Fibroblast of lung (primary cell): Measurements from ENCODE around the gene SV2A. TPM values are rescaled to one million over a fixed set of nuclear protein-coding genes. Genes with fewer than 3 reads are reported as not detected.

Source experiments
- DNase-seq, 2 donors: peaks; one replicate each; pipeline versions ENCODE4 v3.0.0 to v3.0.0-alpha.2; 2010; ENCODE audit warnings: low read depth in 2 of 2
- H2AFZ ChIP-seq: 2 replicates; pipeline ENCODE4 v1.5.1; 2012; ENCODE audit warnings: low read length, control low read depth, inconsistent platforms
- H3K27ac ChIP-seq: 2 replicates; pipeline ENCODE4 v1.5.1; 2011; ENCODE audit warnings: low read length, control low read depth; ENCODE audit not compliant: insufficient read depth
- H3K27me3 ChIP-seq: 2 replicates; pipeline ENCODE4 v1.5.1; 2011; ENCODE audit warnings: mild to moderate bottlenecking, low read length; ENCODE audit not compliant: control insufficient read depth, insufficient read depth
- H3K36me3 ChIP-seq: 2 replicates; pipeline ENCODE4 v1.5.1; 2011; ENCODE audit warnings: low read length; ENCODE audit not compliant: control insufficient read depth, insufficient read depth
- H3K4me1 ChIP-seq: 2 replicates; pipeline ENCODE4 v1.5.1; 2011; ENCODE audit warnings: low read length; ENCODE audit not compliant: control insufficient read depth, insufficient read depth; ENCODE audit errors: extremely low read depth
- H3K4me2 ChIP-seq: 2 replicates; pipeline ENCODE4 v1.5.1; 2011; ENCODE audit warnings: low read length, control low read depth; ENCODE audit not compliant: insufficient read depth; ENCODE audit errors: extremely low read depth
- H3K4me3 ChIP-seq, 4 experiments: fragments of 200-600 bp in 1 of 4; sonication (generic) in 1 of 4; replicated peaks in 1 of 4; 2 replicates each; pipeline ENCODE4 v1.5.1; 2011 to 2016; ENCODE audit warnings: low read length in 4 of 4, low read depth in 3 of 4, mild to moderate bottlenecking in 3 of 4, control low read depth in 2 of 4, inconsistent platforms in 1 of 4, mixed read lengths in 1 of 4; ENCODE audit not compliant: insufficient read depth in 1 of 4; ENCODE audit errors: control extremely low read depth in 1 of 4
- H3K79me2 ChIP-seq: 2 replicates; pipeline ENCODE4 v1.5.1; 2012; ENCODE audit warnings: mild to moderate bottlenecking, low read length, inconsistent platforms; ENCODE audit not compliant: control insufficient read depth, insufficient read depth
- H3K9ac ChIP-seq: 2 replicates; pipeline ENCODE4 v1.5.1; 2011; ENCODE audit warnings: mild to moderate bottlenecking, low read length, control low read depth; ENCODE audit not compliant: insufficient read depth
- H3K9me3 ChIP-seq: 2 replicates; pipeline ENCODE4 v1.5.1; 2012; ENCODE audit warnings: low read depth, low read length; ENCODE audit not compliant: control insufficient read depth, insufficient read depth
- H4K20me1 ChIP-seq: 2 replicates; pipeline ENCODE4 v1.5.1; 2011; ENCODE audit warnings: low read length; ENCODE audit not compliant: control insufficient read depth, insufficient read depth; ENCODE audit errors: extremely low read depth
- CTCF ChIP-seq, 2 donors: IDR thresholded peaks in 1 of 2; conservative IDR thresholded peaks in 1 of 2; 1 replicate in 1 of 2; 2 replicates in 1 of 2; pipeline ENCODE4 v1.5.1; 2011 to 2012; ENCODE audit warnings: low read length in 2 of 2, control low read depth in 1 of 2, inconsistent platforms in 1 of 2, low read depth in 1 of 2, mild to moderate bottlenecking in 1 of 2
- EZH2 ChIP-seq: IDR thresholded peaks from 2 replicates; pipeline ENCODE4 v1.5.1; 2012; ENCODE audit warnings: low read length, control low read depth, mild to moderate bottlenecking; ENCODE audit errors: missing control alignments
- polyA minus RNA-seq: library from RNA; depleted of rRNA, polyadenylated mRNA; stranded (reverse); fragments of >200 nt; gene quantifications from 2 replicates; pipeline ENCODE4 v1.2.3, GENCODE V29; 2011; ENCODE audit warnings: low replicate concordance
- polyA plus RNA-seq, 2 donors: library from polyadenylated mRNA; depleted of rRNA in 1 of 2; stranded (reverse) in 1 of 2; unstranded in 1 of 2; fragments of >200 nt; gene quantifications; 2 replicates each; pipeline ENCODE4 v1.2.1, GENCODE V29; 2011 to 2012; ENCODE audit warnings: missing spikeins in 1 of 2
- total RNA-seq: library from RNA; depleted of rRNA; stranded (reverse); fragments of >200 nt; gene quantifications from 2 replicates; pipeline ENCODE4 v1.2.1, GENCODE V29; 2014

The SV2A gene, protein sequence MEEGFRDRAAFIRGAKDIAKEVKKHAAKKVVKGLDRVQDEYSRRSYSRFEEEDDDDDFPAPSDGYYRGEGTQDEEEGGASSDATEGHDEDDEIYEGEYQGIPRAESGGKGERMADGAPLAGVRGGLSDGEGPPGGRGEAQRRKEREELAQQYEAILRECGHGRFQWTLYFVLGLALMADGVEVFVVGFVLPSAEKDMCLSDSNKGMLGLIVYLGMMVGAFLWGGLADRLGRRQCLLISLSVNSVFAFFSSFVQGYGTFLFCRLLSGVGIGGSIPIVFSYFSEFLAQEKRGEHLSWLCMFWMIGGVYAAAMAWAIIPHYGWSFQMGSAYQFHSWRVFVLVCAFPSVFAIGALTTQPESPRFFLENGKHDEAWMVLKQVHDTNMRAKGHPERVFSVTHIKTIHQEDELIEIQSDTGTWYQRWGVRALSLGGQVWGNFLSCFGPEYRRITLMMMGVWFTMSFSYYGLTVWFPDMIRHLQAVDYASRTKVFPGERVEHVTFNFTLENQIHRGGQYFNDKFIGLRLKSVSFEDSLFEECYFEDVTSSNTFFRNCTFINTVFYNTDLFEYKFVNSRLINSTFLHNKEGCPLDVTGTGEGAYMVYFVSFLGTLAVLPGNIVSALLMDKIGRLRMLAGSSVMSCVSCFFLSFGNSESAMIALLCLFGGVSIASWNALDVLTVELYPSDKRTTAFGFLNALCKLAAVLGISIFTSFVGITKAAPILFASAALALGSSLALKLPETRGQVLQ
- 17.5 and 39.6 TPM in 2 replicates for total RNA-seq
- 26.8 and 35.8 TPM in 2 replicates for polyA plus RNA-seq
- polyA plus RNA-seq (2012) = 27.8 and 38.7 TPM in 2 replicates
- polyA minus RNA-seq = 84.9 and 114 TPM in 2 replicates

DNA sequence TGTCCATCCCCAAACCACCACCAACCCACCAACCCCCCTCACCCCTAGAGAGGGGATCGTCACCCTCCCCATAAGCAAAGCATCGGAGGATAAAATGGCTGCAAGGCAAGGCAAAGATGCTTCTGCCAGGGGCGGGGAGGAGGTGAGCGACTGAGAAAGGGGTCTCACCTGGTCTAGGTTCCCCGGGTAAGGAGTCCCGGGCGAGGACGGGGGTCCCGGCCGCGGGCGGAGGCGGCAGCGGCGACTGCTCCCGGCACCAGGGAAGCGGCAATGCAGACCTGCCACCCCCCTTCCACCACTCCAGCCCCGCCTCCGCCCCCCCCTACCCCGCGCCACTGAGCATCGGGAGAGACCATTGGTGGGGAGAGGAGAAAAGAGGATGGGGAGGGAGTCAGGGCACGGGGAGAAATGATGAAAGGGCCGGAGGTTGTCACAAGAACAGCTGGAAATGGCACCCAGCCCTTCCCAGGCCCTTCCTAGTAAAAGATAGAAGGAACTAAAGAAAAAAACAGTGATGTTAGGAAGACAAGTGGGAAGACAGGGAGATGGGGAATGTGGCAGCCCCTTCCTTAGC, at the start of gene SV2A:
Gene SV2A, minus strand, starts transcription at position 274 of the 574 bp plus-strand sequence. CDS start 4,004 bp downstream, outside the sequence.
- H4K20me1 ChIP-seq = no peaks in the 10 kb centered on the region
- peak within 1 kb of the TSS; percentile 81 for H2AFZ ChIP-seq
- H3K4me3 ChIP-seq = peak within 1 kb of the TSS; percentile 73 to 87 (median 82)
- peaks cover 2% of the 10 kb centered on the region for H3K36me3 ChIP-seq
- DNase-seq = peak; percentile 62 to 77
- TF ChIP-seq CTCF (conservative IDR thresholded peaks at IDR 0.05 in 1 of 2, IDR thresholded peaks at IDR 0.05 in 1 of 2; ENCODE audit: low read depth in 1 of 2, low read length in 2 of 2) (no peak), EZH2 (no peak)
- no peaks in the 10 kb centered on the region for H3K27me3 ChIP-seq
- no peak within 1 kb of the TSS for H3K27ac ChIP-seq
- no peaks in the 10 kb centered on the region for H3K9me3 ChIP-seq
- H3K9ac ChIP-seq = peak within 1 kb of the TSS; percentile 48
- peak within 1 kb of the TSS; percentile 81 for H3K4me2 ChIP-seq
- peaks cover 4% of the 10 kb centered on the region for H3K4me1 ChIP-seq
- no peaks in the 10 kb centered on the region for H3K79me2 ChIP-seq

- H3K9ac ChIP-seq = no peak overlapping the region
- H3K79me2 ChIP-seq = no peaks in the 10 kb centered on the region
- H3K4me1 ChIP-seq = no peaks in the 10 kb centered on the region
- peaks cover 6% of the 10 kb centered on the region for H3K36me3 ChIP-seq
- no peaks in the 10 kb centered on the region for H4K20me1 ChIP-seq
- no peak overlapping the region for H3K4me2 ChIP-seq
- no peak overlapping the region for H3K27ac ChIP-seq
- no peaks in the 10 kb centered on the region for H3K27me3 ChIP-seq
- no peak for DNase-seq
- H3K9me3 ChIP-seq = no peaks in the 10 kb centered on the region
- no peak overlapping the region for H3K4me3 ChIP-seq
- H2AFZ ChIP-seq = no peak overlapping the region
- TF ChIP-seq EZH2 (no peak), CTCF (conservative IDR thresholded peaks at IDR 0.05 in 1 of 2, IDR thresholded peaks at IDR 0.05 in 1 of 2; ENCODE audit: low read depth in 1 of 2, low read length in 2 of 2) (no peak)
These were observed 49.4 kb upstream of the SV2A start for GRCh38 chr1:149967041-149967440.

DNA sequence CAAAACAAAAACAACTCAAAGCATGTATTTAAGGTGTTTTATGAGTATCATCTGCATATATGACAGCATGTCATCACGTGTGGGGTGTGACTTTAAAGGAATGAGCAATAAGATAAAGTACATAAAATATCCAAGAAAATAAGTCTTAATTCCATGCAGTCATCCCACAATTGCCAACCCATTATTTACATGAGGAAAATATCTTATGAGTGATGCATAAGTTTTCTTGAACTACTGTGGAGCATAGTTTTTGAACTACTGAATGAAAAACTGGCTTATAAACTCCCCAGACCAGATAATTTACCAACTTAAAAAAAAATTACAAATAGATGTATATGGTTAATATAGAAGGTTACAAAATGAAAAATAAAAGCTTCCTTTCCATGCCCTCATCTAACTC, 48.8 kb upstream of the SV2A start:
- TF ChIP-seq EZH2 (no peak), CTCF (conservative IDR thresholded peaks at IDR 0.05 in 1 of 2, IDR thresholded peaks at IDR 0.05 in 1 of 2; ENCODE audit: low read depth in 1 of 2, low read length in 2 of 2) (no peak)
- no peaks in the 10 kb centered on the region for H3K4me1 ChIP-seq
- H3K9ac ChIP-seq = no peak overlapping the region
- H2AFZ ChIP-seq = no peak overlapping the region
- H3K36me3 ChIP-seq = peaks cover 6% of the 10 kb centered on the region
- H3K27ac ChIP-seq = no peak overlapping the region
- H3K4me3 ChIP-seq = no peak overlapping the region
- no peaks in the 10 kb centered on the region for H3K9me3 ChIP-seq
- no peak for DNase-seq
- H3K4me2 ChIP-seq = no peak overlapping the region
- H3K27me3 ChIP-seq = no peaks in the 10 kb centered on the region
- no peaks in the 10 kb centered on the region for H4K20me1 ChIP-seq
- no peaks in the 10 kb centered on the region for H3K79me2 ChIP-seq
